ENCODE data around the gene ZNF438.

- TF ChIP-seq NFRKB (IDR thresholded peaks at IDR 0.05) (no peak), CTBP1 (IDR thresholded peaks at IDR 0.05; ENCODE audit: borderline replicate concordance) (no peak), FOXA1 (IDR thresholded peaks at IDR 0.05) (no peak), L3MBTL2 (conservative IDR thresholded peaks at IDR 0.05) (no peak), FOXK2 (IDR thresholded peaks at IDR 0.05) (no peak), SP1 (IDR thresholded peaks at IDR 0.05) (no peak), BHLHE40 (IDR thresholded peaks at IDR 0.05; ENCODE audit: borderline replicate concordance) (no peak), ARNT (IDR thresholded peaks at IDR 0.05) (no peak), PKNOX1 (IDR thresholded peaks at IDR 0.05) (no peak), TARDBP (IDR thresholded peaks at IDR 0.05) (no peak), LEF1 (IDR thresholded peaks at IDR 0.05; ENCODE audit: borderline replicate concordance) (no peak), FOXM1 (IDR thresholded peaks at IDR 0.05; ENCODE audit: borderline replicate concordance) (no peak)
Measured at GRCh38 chr10:30816820-30817171, 214.9 kb downstream of the ZNF438 start.
